ENCODE measurements around the gene SLC22A23.

GRCh38 chr6:3230900-3231246 lies 226.0 kb downstream of the SLC22A23 start:
- TF ChIP-seq CTCF (IDR thresholded peaks at IDR 0.05; ENCODE audit: low read depth, low read length, missing input control) (no peak), YY1 (IDR thresholded peaks at IDR 0.05) (no peak), TAF1 (conservative IDR thresholded peaks at IDR 0.05) (no peak), HNF4G (IDR thresholded peaks at IDR 0.05) (no peak), MAX (IDR thresholded peaks at IDR 0.05) (no peak)
